Psoas muscle (tissue), 8 donors: ENCODE results near the gene THRB. TPM values are rescaled to one million over a fixed set of nuclear protein-coding genes. Genes with fewer than 3 reads are reported as not detected.
A peak's percentile ranks its signal among the peaks of the same experiment; 100 is the strongest.

Source experiments
- ATAC-seq, 4 donors: fragments of 200-7000 bp; cut with Tn5 transposase; one replicate each; pipeline ENCODE4 v1.9.1; 2020; ENCODE audit warnings: moderate library complexity in 3 of 4, mild to moderate bottlenecking in 2 of 4
- DNase-seq, 2 donors: peaks; one replicate each; pipeline ENCODE4 v3.0.0-alpha.2; 2020
- H3K27ac ChIP-seq: fragments of 200-600 bp; one replicate; pipeline ENCODE4 v1.8.0; 2022
- H3K27me3 ChIP-seq, 3 donors: fragments of 200-600 bp in 1 of 3; one replicate each; pipeline versions ENCODE4 v1.6.1 to v1.8.0; 2013 to 2022; ENCODE audit warnings: low read length in 2 of 3, mild to moderate bottlenecking in 2 of 3, moderate library complexity in 1 of 3; ENCODE audit not compliant: insufficient read depth in 3 of 3
- H3K36me3 ChIP-seq, 2 donors: fragments of 200-600 bp in 1 of 2; one replicate each; pipeline versions ENCODE4 v1.6.1 to v1.8.0; 2013 to 2022; ENCODE audit warnings: low read depth in 1 of 2, mild to moderate bottlenecking in 1 of 2, moderate library complexity in 1 of 2; ENCODE audit not compliant: insufficient read depth in 1 of 2
- H3K4me1 ChIP-seq: fragments of 200-600 bp; one replicate; pipeline ENCODE4 v1.8.0; 2022
- H3K4me3 ChIP-seq: fragments of 200-600 bp; one replicate; pipeline ENCODE4 v1.8.0; 2022; ENCODE audit warnings: mild to moderate bottlenecking
- H3K9me3 ChIP-seq: fragments of 200-600 bp; one replicate; pipeline ENCODE4 v1.8.0; 2022
- WGBS, 3 donors: extraction: QIAGEN DNeasy Blood & Tissue Kit; methylation state at CpG; one replicate each; pipeline versions ENCODE4 v1.1.6 to v1.1.7; 2013; 5-methylcytosine and 5-hydroxymethylcytosine counted together
- intact Hi-C, 2 donors: fragments of 100-400 bp; cut with DNase I; formaldehyde crosslinking; loops; one replicate each; pipeline versions ENCODE4 v1.11.0 to v1.14.2; 2022
- polyA plus RNA-seq, 3 donors: library from polyadenylated mRNA; stranded (reverse); fragments of 200-250 nt; gene quantifications; one replicate each; pipeline ENCODE4 v1.2.3, GENCODE V29; 2013
- total RNA-seq, 4 donors: library from RNA; stranded (reverse); fragmentation: NEBNext Ultra II Directional in 2 of 4; extraction: Animal tissue kit (Norgen Biotek cat#: 25700) in 2 of 4; gene quantifications; one replicate each; pipeline versions ENCODE4 v1.2.1 to v1.2.4, GENCODE V29; 2021 to 2023
- TF ChIP-seq, protein P1 (sequence below): fragments of 200-600 bp; IDR thresholded peaks from one replicate; pipeline ENCODE4 v1.8.0; 2022; ENCODE audit warnings: antibody characterized with exemption
- donor health status: healthy with polysubstance abuse.
- donor health status: DM: no; HTN: no; CAD: no; lungs with moderate emphysema.
- donor health status: Bipolar disorder and iron deficiency.
- donor health status: healthy.
- donor health status: DM: yes; HTN: yes; CAD: no.
- donor health status: DM: no; HTN: no; CAD: no.
- donor health status: DM: no; HTN: no; CAD: no.
- donor health status: DM: yes; HTN: yes; CAD: no.

The THRB gene
- total and polyA plus RNA-seq, 7 donors, result 11.5 to 38.6 (median 31.4) TPM

DNA sequence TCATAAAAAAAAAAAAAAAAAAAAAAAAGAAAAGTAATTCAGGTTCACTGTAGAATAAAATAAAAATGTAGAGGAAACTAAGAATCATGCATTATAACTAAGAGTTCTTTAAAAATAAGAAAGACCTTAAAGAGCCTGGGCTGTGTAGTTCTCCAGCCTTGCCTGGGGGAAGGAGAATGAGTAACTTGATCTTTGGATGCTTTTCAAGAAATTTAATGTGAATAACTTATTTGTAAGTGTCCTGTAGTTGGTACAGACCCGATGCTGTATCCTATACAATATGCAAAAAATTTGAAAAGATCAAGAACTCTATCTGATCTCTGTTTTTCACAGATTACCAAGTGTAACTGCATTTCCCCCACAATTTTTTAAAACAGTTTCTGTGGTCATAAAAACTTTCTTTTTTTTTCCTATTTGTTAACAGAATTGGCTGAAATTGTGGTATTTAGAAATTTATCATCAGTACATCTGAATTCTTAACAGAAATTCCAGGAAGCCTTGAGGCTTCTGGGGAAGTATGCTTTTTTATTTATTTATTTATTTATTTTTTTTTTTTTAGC lies 195.3 kb downstream of the THRB start:
- H3K4me1 ChIP-seq, result peaks cover 32% of the 10 kb centered on the region
- H3K9me3 ChIP-seq, result peaks cover 2% of the 10 kb centered on the region
- intact Hi-C loops, result no loop called here
- H3K4me3 ChIP-seq, result no peak overlapping the region
- ATAC-seq (no peak), DNase-seq (no peak)
- H3K27me3 ChIP-seq, result no peaks in the 10 kb centered on the region
- H3K27ac ChIP-seq, result no peak overlapping the region
- WGBS, 3 donors, result 2 to 38% (median 13%) methylated on average over 1 of the region's 1 CpG
- H3K36me3 ChIP-seq, result peaks cover 0 to 3% of the 10 kb centered on the region in 2 donors
- TF ChIP-seq, protein P1, sequence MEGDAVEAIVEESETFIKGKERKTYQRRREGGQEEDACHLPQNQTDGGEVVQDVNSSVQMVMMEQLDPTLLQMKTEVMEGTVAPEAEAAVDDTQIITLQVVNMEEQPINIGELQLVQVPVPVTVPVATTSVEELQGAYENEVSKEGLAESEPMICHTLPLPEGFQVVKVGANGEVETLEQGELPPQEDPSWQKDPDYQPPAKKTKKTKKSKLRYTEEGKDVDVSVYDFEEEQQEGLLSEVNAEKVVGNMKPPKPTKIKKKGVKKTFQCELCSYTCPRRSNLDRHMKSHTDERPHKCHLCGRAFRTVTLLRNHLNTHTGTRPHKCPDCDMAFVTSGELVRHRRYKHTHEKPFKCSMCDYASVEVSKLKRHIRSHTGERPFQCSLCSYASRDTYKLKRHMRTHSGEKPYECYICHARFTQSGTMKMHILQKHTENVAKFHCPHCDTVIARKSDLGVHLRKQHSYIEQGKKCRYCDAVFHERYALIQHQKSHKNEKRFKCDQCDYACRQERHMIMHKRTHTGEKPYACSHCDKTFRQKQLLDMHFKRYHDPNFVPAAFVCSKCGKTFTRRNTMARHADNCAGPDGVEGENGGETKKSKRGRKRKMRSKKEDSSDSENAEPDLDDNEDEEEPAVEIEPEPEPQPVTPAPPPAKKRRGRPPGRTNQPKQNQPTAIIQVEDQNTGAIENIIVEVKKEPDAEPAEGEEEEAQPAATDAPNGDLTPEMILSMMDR, result no peak

DNA sequence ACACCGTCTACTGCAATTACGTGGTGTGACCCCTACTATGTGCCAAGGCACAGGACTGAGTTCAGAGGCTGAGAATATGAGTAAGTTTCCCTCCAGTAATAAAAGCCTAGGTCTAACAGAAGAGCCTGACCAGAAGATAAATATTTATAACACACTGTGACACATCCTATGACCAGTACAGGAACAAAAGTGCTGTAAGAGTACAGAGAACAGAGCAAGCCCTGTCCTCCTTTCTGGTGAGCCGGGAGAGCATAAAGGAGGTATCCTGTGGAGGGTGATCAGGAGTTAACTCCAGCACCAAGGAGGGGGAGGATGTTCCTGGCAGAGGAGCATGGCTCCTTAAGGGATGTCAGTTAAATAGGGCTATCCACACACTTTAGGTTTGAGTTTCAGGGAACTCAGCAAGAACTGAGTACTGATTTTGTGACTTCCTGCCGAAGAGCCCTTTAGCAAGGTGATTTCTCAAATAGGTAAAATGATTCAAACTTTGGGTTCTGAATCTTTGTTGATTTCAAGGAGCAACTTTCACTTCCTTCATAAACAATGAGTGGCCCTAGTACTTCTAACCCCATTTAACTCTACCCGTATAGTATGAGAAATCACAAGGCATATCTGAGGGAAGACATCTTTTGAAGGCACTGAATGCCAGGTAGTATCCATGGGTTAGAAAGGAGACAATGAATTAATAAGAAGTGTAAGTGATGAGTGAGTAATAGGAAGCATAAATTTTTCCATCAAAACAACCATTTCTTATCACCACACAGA lies 198.0 kb downstream of the THRB start:
- Histone ChIP-seq H3K4me3 (peak overlapping the region; percentile 1), H3K27ac (peak overlapping the region; percentile 72), H3K9me3 (peaks cover 5% of the 10 kb centered on the region), H3K4me1 (peaks cover 28% of the 10 kb centered on the region), H3K36me3 (peaks cover 0 to 8% of the 10 kb centered on the region in 2 donors), H3K27me3 (no peaks in the 10 kb centered on the region)
- DNase-seq (no peak), ATAC-seq (peak; percentile 78 to 93 (median 92))
- WGBS, 3 donors, result 61 to 93% (median 75%) methylated on average over 5 of the region's 5 CpGs
- intact Hi-C loops, result no loop called here
- TF ChIP-seq, protein P1, result no peak

DNA sequence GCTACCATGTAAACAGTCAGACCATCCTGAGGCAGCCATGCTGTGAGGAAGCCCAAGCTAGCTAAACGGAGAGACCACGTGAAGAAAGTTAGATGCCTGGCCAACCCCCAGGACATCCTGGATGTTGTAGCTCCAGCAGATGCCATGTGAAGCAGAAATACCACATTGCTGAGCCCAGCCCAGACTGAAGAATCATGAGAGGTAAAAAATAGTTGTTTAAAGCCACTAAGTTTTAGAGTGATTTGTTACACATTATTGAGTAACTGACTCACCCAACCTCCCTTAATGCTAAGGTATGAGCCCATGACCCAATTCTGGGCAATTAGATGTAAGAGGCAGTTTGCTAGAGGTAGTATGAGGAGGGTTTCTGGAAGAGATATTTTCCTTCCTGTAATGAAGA lies 200.5 kb downstream of the THRB start:
- Histone ChIP-seq H3K9me3 (peaks cover 5% of the 10 kb centered on the region), H3K36me3 (peaks cover 0 to 8% of the 10 kb centered on the region in 2 donors), H3K27ac (no peak overlapping the region), H3K27me3 (no peaks in the 10 kb centered on the region), H3K4me3 (no peak overlapping the region), H3K4me1 (peaks cover 41% of the 10 kb centered on the region)
- no peak for ATAC-seq
- TF ChIP-seq, protein P1, result no peak
- WGBS, 3 donors, result 90 to 96% (median 93%) methylated on average over 2 of the region's 2 CpGs
- DNase-seq, result no peak
- intact Hi-C loops, result no loop called here

DNA sequence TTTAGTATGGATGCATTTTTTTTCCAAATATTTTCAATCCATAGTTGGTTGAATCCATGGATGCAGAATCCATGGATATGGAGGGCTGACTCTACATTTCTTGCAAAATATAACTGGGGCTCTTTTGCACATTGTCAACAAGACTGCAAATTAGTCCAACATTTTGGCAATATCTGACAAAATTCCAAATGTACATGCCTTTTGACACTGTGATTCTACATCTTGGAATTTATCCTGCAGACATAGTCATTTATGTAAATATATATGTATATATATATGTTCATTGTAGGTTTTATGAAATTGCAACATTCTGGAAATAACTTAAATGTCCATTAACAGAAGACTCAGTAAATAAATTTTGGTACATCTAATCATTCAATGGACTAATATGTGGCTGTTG lies 203.0 kb downstream of the THRB start:
- DNase-seq, result no peak
- intact Hi-C loops, result no loop called here

More for the DNA sequence above, 203.0 kb downstream of the THRB start:
- Histone ChIP-seq H3K4me1 (peaks cover 41% of the 10 kb centered on the region), H3K27ac (no peak overlapping the region), H3K36me3 (peaks cover 0 to 8% of the 10 kb centered on the region in 2 donors), H3K27me3 (no peaks in the 10 kb centered on the region), H3K9me3 (peaks cover 5% of the 10 kb centered on the region), H3K4me3 (no peak overlapping the region)
- TF ChIP-seq, protein P1, result no peak
- no peak for ATAC-seq
